ENCODE measurements around the gene GRIK3. TPM values are rescaled to one million over a fixed set of nuclear protein-coding genes. Genes with fewer than 3 reads are reported as not detected.
"Not testable (repeated sequence)": the region's sequence is repeated elsewhere in the genome, so short reads cannot be mapped to it uniquely, and the experiment has no call there.

GRIK3 gene
- total RNA-seq, 2 experiments from 2014 or later: 16.3 to 55.0 TPM

DNA sequence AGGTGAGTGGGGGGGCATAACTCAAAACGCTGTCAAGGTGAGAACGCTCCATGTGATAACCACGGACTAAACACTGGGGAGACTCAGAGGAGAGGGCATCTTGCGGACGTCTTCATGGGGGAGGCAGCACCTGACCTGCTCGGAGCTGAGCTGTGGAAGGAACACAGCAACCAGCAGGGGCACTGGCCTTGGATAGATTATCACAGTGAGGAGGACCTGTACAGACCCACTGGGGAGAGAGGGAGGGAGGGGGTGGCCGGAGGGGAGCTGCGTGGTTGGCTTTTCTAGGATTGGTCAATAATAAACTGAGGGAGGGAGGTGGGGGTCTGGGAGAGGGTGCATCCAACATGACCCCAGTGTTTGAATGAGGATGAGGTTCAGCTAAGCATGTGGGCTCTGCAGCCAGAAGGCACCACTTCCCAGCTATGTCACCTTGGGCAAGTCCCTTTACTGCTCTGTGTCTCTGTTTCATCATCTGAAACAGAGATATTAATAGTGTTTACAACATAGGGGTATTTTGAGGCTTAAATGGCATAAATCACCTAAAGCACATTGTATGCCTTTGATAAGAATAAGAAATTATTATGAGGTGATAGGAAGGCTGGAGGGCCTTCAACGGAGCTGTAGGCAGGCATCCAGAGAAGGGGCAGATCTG, 123.3 kb downstream of the GRIK3 start:
- intact Hi-C loops (cut with micrococcal nuclease; ENCODE audit: unreplicated experiment): no loop called here
- POLR2A ChIA-PET: interaction anchor here (0.6 to 1.4 kb wide), 5 partner anchors 13 to 100 kb away, joined by 3 to 5 read pairs (median 3); no protein-coding TSS in a partner anchor
- H4K20me1 ChIP-seq (ENCODE audit: insufficient read depth, low read length): no peaks in the 10 kb centered on the region
- CTCF ChIA-PET (ENCODE audit: unreplicated experiment): interaction anchor here (0.6 kb wide), 1 partner anchor 563 kb away, joined by 5 read pairs; no protein-coding TSS in a partner anchor
- peak overlapping the region; percentile 47 for H3K27ac ChIP-seq (ENCODE audit: low read depth, low read length, poor library complexity, severe bottlenecking)
- H3K9me3 ChIP-seq (ENCODE audit: low read length): peaks cover 17% of the 10 kb centered on the region; the same call in 1 of the 2 replicates
- BruUV-seq (replicated peaks): no TSS peak
- no peaks in the 10 kb centered on the region for H3K79me2 ChIP-seq (ENCODE audit: insufficient read depth, low read depth, low read length)
- DNase-seq (ENCODE audit: low spot score): no peak
- no peak overlapping the region for H3K4me3 ChIP-seq (ENCODE audit: low read depth, low read length, poor library complexity, severe bottlenecking)
- H3K4me1 ChIP-seq (ENCODE audit: insufficient read depth, low read length, poor library complexity, severe bottlenecking): peaks cover 43% of the 10 kb centered on the region
- peak overlapping the region; percentile 40 for H3K4me2 ChIP-seq (ENCODE audit: low read length)
- H2AFZ ChIP-seq (ENCODE audit: low read length): no peak overlapping the region
- H3K36me3 ChIP-seq (ENCODE audit: insufficient read depth, low read length): peaks cover 12% of the 10 kb centered on the region
- H3K9me2 ChIP-seq (ENCODE audit: insufficient read depth, low read length): no peaks in the 10 kb centered on the region
- TF ChIP-seq, protein P1, sequence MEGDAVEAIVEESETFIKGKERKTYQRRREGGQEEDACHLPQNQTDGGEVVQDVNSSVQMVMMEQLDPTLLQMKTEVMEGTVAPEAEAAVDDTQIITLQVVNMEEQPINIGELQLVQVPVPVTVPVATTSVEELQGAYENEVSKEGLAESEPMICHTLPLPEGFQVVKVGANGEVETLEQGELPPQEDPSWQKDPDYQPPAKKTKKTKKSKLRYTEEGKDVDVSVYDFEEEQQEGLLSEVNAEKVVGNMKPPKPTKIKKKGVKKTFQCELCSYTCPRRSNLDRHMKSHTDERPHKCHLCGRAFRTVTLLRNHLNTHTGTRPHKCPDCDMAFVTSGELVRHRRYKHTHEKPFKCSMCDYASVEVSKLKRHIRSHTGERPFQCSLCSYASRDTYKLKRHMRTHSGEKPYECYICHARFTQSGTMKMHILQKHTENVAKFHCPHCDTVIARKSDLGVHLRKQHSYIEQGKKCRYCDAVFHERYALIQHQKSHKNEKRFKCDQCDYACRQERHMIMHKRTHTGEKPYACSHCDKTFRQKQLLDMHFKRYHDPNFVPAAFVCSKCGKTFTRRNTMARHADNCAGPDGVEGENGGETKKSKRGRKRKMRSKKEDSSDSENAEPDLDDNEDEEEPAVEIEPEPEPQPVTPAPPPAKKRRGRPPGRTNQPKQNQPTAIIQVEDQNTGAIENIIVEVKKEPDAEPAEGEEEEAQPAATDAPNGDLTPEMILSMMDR (conservative IDR thresholded peaks at IDR 0.05; ENCODE audit: low read length): no peak
- no peak for TF ChIP-seq EZH2phosphoT487 (IDR thresholded peaks at IDR 0.05; ENCODE audit: borderline replicate concordance, low read depth, low read length)

DNA sequence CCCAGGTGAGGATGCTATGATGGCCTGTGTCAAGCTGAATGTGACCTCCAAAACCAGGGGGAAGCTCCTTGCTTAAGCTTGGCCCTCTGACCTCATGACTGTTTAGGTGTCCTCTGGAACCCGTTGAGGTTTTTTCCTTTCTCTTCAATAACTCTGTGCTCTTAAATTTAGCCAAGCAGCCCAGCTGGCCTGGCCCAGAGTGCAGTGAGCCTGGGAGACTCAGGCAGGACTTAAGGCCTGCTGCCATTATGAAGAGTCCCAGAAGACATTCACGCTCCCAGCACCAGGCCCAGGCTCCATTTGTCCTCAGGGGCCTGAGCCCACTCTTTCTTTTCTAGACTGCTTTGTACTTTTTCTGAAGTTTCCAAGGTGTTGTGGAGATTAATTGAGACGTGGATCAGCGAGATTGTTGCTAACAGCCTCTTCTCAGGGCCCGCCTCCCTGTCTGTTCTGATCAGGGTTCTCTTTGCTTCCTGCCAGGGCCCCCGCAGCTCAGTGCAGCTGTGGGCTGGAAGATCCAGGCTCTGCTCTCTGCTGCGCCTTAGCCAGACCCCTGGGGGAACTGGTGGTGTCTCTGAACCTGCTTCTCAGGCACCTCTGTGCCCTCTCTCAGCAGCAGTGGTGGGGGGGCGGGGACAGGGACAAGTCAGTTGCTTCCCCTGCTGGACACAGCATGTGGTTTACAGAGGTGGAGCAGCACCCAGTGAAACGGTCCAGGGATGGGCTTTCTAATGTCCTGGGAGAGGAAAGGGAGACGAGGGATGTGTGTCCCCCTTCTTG, 124.2 kb downstream of the GRIK3 start:
- CTCF ChIA-PET (ENCODE audit: unreplicated experiment): interaction anchor here (0.6 kb wide), 1 partner anchor 564 kb away, joined by 5 read pairs; no protein-coding TSS in a partner anchor

DNA sequence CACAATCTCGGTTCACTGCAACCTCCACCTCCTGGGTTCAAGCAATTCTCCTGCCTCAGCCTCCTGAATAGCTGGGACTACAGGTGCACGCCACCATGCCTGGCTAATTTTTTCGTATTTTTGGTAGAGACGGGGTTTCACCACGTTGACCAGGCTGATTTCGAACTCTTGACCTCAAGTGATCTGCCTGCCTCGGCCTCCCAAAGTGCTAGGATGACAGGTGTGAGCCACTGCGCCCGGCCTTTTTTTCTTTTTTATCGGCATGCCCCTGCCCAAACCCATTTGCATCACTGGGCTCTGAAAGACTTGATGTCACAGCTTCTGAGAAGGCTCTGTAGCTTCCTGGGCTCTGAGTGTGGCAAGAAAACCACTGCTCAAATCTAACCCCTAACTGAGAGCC, 125.0 kb downstream of the GRIK3 start:
- H3K79me2 ChIP-seq (ENCODE audit: insufficient read depth, low read depth, low read length); H3K9me2 ChIP-seq (ENCODE audit: insufficient read depth, low read length); H3K4me3 ChIP-seq (ENCODE audit: low read depth, low read length, poor library complexity, severe bottlenecking); H3K36me3 ChIP-seq (ENCODE audit: insufficient read depth, low read length); CTCF ChIA-PET (ENCODE audit: unreplicated experiment); intact Hi-C loops (cut with micrococcal nuclease; ENCODE audit: unreplicated experiment); H4K20me1 ChIP-seq (ENCODE audit: insufficient read depth, low read length); H3K9me3 ChIP-seq (ENCODE audit: low read length); BruUV-seq (replicated peaks): not testable (repeated sequence)
- Histone ChIP-seq H3K4me1 (ENCODE audit: insufficient read depth, low read length, poor library complexity, severe bottlenecking) (peaks cover 43% of the 10 kb centered on the region), H3K27ac (ENCODE audit: low read depth, low read length, poor library complexity, severe bottlenecking) (peak overlapping the region; percentile 47), H3K4me2 (ENCODE audit: low read length) (peak overlapping the region; percentile 40), H2AFZ (ENCODE audit: low read length) (peak overlapping the region; percentile 41; the same call in 1 of the 2 replicates)
- peak; percentile 43 for DNase-seq (ENCODE audit: low spot score)
- POLR2A ChIA-PET: interaction anchor here (0.6 to 1.3 kb wide), 3 partner anchors 11 to 40 kb away, joined by 3 read pairs; no protein-coding TSS in a partner anchor

More for the DNA sequence above, 124.2 kb downstream of the GRIK3 start:
- Histone ChIP-seq H3K9me3 (ENCODE audit: low read length) (peaks cover 9% of the 10 kb centered on the region; the same call in 1 of the 2 replicates), H4K20me1 (ENCODE audit: insufficient read depth, low read length) (no peaks in the 10 kb centered on the region), H3K27ac (ENCODE audit: low read depth, low read length, poor library complexity, severe bottlenecking) (peak overlapping the region; percentile 47), H3K36me3 (ENCODE audit: insufficient read depth, low read length) (peaks cover 8% of the 10 kb centered on the region), H3K79me2 (ENCODE audit: insufficient read depth, low read depth, low read length) (no peaks in the 10 kb centered on the region), H2AFZ (ENCODE audit: low read length) (peak overlapping the region; percentile 41; the same call in 1 of the 2 replicates), H3K4me3 (ENCODE audit: low read depth, low read length, poor library complexity, severe bottlenecking) (no peak overlapping the region), H3K4me2 (ENCODE audit: low read length) (peak overlapping the region; percentile 40), H3K9me2 (ENCODE audit: insufficient read depth, low read length) (no peaks in the 10 kb centered on the region), H3K4me1 (ENCODE audit: insufficient read depth, low read length, poor library complexity, severe bottlenecking) (peaks cover 43% of the 10 kb centered on the region)
- TF ChIP-seq, protein P1 (conservative IDR thresholded peaks at IDR 0.05; ENCODE audit: low read length): no peak
- no peak for TF ChIP-seq EZH2phosphoT487 (IDR thresholded peaks at IDR 0.05; ENCODE audit: borderline replicate concordance, low read depth, low read length)
- intact Hi-C loops (cut with micrococcal nuclease; ENCODE audit: unreplicated experiment): no loop called here
- POLR2A ChIA-PET: interaction anchor here (0.6 to 1.3 kb wide), 6 partner anchors 12 to 99 kb away, joined by 3 read pairs; no protein-coding TSS in a partner anchor
- peak; percentile 64 for DNase-seq (ENCODE audit: low spot score)
- BruUV-seq (replicated peaks): no TSS peak

Measured in OCI-LY7 (cell line).